Cardiac fibroblast (primary cell): Measurements from ENCODE around the gene RNF10.
A peak's percentile ranks its signal among the peaks of the same experiment; 100 is the strongest.

ENCODE experiments used
- DNase-seq, 2 donors: peaks; one replicate each; pipeline versions ENCODE4 v3.0.0 to v3.0.0-alpha.2; 2010; ENCODE audit warnings: low read depth in 2 of 2
- H3K4me3 ChIP-seq, 2 donors: replicated peaks in 1 of 2; 1 replicate in 1 of 2; 2 replicates in 1 of 2; pipeline ENCODE4 v1.5.1; 2011; ENCODE audit warnings: low read depth in 2 of 2, low read length in 2 of 2, mild to moderate bottlenecking in 2 of 2, moderate library complexity in 1 of 2
- TF ChIP-seq, protein P1 (sequence below): IDR thresholded peaks from one replicate; pipeline ENCODE4 v1.5.1; 2011; ENCODE audit warnings: low read depth, mild to moderate bottlenecking, low read length, inconsistent platforms

The RNF10 gene

DNA sequence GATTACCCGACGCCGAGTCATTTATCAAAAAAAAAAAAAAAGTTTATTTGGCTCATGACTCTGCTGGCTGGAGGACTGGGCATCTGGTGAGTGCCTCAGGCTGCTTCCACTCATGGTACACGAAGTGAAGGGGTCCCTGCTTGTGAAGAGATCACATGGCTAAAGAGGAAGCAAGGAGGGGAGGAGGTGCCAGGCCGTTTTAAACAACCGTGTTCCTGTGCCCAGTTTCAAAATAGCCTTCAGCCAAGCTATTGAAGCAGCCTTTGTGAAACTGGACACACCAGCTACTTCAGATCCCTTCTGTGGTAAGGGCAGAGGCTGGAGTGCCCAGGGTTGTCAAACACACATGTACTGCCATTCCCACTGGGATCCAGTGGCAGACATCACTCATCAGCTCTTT, 39.4 kb downstream of the RNF10 start:
- no peak for DNase-seq
- TF ChIP-seq, protein P1, sequence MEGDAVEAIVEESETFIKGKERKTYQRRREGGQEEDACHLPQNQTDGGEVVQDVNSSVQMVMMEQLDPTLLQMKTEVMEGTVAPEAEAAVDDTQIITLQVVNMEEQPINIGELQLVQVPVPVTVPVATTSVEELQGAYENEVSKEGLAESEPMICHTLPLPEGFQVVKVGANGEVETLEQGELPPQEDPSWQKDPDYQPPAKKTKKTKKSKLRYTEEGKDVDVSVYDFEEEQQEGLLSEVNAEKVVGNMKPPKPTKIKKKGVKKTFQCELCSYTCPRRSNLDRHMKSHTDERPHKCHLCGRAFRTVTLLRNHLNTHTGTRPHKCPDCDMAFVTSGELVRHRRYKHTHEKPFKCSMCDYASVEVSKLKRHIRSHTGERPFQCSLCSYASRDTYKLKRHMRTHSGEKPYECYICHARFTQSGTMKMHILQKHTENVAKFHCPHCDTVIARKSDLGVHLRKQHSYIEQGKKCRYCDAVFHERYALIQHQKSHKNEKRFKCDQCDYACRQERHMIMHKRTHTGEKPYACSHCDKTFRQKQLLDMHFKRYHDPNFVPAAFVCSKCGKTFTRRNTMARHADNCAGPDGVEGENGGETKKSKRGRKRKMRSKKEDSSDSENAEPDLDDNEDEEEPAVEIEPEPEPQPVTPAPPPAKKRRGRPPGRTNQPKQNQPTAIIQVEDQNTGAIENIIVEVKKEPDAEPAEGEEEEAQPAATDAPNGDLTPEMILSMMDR, result no peak
- no peak overlapping the region for H3K4me3 ChIP-seq

DNA sequence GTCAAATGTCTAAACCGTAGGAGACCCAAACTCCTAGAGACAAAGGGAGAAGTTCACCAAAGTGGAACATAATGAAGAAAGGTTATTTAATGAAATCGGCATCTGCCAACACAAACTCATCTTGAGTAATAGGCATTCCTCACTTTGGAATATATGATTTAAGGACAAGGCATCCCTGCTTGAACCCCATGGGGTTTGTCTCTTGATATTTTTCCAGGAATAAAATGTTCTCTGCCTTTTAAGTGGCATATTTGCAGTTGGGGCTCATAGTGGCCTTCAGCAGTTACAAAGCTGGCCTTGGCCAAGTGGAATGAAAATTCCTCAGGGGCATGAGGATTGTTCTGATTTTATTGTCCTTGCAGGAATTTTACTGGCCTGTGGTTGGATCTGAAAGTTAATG, 40.0 kb downstream of the RNF10 start:
- no peak overlapping the region for H3K4me3 ChIP-seq
- peak in 1 of 2 donors; percentile 64 for DNase-seq
- TF ChIP-seq, protein P1, result no peak

DNA sequence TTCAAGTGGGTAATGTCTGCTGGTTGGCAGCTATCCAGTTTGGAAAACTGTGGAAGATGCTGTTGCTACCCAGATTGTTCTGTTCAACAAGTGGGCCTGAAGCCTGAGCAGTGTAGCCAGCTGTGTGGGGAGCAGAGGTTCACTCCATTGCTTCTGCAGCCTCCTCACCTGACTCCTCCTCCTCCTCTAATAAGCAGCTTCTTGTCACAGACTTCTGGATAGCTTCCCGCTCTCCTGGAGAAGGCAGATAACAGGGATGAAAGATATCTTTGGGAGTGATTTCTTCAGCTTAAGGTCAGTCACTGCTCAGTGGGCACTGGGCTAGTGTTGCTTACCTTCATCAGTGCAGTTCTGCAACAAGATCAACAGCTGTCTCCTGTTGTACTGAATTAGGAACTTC, 45.0 kb downstream of the RNF10 start:
- no peak overlapping the region for H3K4me3 ChIP-seq
- no peak for DNase-seq
- TF ChIP-seq, protein P1, result no peak

DNA sequence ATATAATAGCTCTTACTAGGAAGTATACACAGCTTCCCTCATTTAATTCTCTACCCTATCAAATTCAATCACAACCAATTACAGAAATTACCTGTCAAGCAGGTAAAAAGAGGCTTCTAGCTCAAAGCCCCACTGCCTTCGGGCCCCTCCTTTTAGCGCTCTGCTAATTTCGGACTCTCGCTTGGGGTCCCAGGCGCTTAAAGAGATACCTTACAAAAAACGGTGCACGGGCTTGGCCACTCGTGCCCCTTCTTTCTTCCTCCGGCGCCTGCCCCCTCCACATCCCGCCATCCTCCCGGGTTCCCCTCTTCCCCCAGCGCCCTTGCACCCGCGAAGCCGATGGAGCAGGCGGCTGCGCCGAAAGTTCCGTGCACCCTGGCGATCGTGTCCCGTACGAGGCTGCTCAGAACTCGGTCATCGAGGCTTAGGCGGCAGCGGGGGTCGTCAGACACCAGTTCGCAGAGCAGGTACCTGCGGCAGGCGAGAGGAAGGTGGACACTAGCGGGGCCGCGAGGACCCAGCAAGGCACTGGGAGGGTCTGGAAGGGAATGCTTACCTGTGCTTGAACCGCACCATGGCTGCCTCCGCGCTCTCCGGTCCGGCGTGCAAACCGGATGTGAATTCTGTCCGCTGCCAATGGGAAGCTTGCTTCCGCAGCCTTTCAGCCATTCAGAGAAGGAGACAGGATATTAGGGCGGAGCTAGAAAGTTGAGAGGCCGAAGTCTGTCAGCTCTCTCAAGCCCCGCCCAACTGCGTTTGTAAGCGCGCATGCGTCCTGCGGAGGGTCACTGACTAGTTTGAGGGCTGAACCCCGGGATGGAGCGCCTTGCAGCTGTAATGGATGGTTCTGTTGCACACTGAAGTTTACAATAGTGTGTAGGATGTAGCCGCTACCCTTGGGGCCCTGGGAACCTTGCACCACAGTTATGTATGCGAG, 46.9 kb downstream of the RNF10 start, which contains the start of gene POP5:
POP5 (minus strand) TSS at position 616 of the 937 bp plus-strand sequence; CDS start at position 576, 40 bp downstream.
- TF ChIP-seq, protein P1, result no peak
- H3K4me3 ChIP-seq, result peak within 1 kb of the TSS; percentile 92 to 94
- DNase-seq, result peak; percentile 98

DNA sequence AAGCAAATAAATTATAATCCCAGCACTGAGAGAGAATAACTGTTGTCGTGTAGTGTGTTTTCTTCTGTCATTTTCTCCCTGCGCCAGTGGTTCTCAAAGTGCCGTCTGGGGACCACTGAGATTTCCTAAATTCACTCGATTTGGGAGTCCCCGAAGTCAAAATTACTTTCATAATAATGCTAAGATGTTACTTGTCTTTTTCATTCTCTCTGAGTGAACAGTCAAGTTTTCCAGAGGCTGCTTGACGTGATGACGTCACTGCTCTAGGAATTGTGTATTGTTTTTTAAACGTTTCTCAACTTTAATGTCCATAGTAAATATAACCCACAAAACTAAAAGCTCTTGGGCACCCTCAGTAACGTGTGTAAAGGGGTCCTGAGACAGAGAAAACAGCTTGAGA, 47.8 kb downstream of the RNF10 start:
- peak overlapping the region; percentile 92 to 94 for H3K4me3 ChIP-seq
- peak in 1 of 2 donors; percentile 55 for DNase-seq
- TF ChIP-seq, protein P1, result no peak

DNA sequence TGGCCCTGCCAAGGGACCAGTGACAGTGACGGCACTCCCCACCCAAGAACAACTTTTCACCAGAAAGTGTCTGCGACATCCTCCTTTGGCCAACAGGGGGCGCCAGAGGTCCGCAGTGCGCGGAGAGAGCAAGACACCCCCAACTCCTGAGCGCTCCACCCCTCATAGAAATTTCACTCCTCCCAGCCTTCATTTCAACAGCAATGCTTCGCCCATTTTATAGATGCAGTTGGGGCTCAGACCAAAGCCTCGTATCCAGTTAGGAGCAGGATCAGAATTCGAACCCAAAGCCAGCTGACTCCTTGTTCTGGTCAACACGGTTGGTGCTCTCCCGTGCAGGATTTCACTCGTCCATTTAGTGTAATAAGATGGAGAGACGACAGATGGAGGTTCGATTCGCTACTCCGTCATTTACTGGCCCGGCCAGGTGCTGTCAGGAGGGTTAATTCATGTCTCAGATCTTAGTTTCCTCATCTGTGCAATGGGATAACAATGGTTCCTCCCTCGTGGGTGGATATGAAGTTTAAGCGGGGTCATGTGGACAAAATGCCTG, 49.4 kb downstream of the RNF10 start:
- TF ChIP-seq, protein P1, result peak; percentile 95
- peak; percentile 69 to 79 for DNase-seq
- H3K4me3 ChIP-seq, result no peak overlapping the region
